ENCODE results near the gene CTXN2. TPM values are rescaled to one million over a fixed set of nuclear protein-coding genes. Genes with fewer than 3 reads are reported as not detected.

CTXN2 gene
- polyA plus RNA-seq, 1 of the 3 experiments (the other 2 are of a cell fraction), result 0.02 TPM

DNA sequence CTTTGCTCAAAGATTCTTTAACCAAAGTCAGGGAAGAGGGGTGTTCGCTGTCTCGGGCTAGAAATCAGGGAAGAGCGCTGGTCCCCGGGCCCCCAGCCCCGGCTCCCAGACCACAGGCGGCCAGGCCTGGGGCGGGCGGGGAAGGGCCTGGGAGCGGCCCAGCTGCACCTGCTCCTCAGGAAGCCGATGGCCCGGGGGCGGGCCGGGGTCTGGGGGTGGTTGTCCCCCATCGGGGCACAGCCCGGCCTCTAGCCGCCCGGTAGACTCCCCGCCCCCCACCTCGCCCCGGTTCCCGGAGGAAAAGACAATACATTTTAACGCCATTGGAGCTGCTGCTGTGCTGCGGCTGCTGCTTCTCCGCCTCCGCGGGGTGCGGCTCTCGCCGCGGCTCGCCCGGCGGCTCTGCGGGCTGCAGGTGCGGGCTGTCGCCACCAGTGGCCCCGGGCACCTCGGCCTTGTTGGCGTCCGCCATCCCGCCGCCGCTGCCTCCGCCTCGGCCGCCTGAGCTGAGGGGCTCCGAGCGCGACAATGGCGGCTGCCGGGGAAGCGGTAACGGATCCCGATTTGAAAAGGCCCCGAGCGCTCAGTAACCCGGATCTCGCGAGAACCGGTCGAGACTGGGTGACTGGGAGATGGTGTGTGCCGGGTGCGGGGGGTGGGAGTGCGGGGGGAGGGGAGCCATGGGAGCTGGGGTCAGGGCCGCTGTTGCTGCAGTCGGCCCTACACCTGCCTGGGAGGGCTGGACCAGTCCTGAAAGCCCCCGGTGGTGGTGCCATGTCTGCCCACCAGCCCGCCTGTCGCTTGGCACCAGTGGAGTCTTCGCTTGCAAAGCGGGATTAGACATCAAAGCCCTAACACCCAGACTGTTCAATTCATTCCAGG lies 13.5 kb upstream of the CTXN2 start, which contains the start of gene MYEF2 (continued):
- peak; percentile 18; the same call in 1 of the 2 replicates for TF ChIP-seq POLR2AphosphoS5 (IDR thresholded peaks at IDR 0.05; ENCODE audit: low read depth, low read length)
- TF ChIP-seq GABPA (IDR thresholded peaks at IDR 0.05; ENCODE audit: low read depth), result no peak
- no peak for TF ChIP-seq GATA2 (CRISPR knock-in tag; IDR thresholded peaks at IDR 0.05)
- peak; percentile 53; the same call in 1 of the 2 replicates for TF ChIP-seq FOXM1 (IDR thresholded peaks at IDR 0.05; ENCODE audit: low read depth)
- no peak for TF ChIP-seq RCOR1 (IDR thresholded peaks at IDR 0.05; ENCODE audit: low read length)
- TF ChIP-seq NRF1 (IDR thresholded peaks at IDR 0.05; ENCODE audit: low read depth, low read length), result no peak
- TF ChIP-seq FOXJ3 (CRISPR knock-in tag; IDR thresholded peaks at IDR 0.05), result no peak
- TF ChIP-seq SIN3A (IDR thresholded peaks at IDR 0.05; ENCODE audit: borderline replicate concordance, low read depth, low read length), result peak; percentile 84; the same call in 1 of the 2 replicates
- TF ChIP-seq NFIC (IDR thresholded peaks at IDR 0.05; ENCODE audit: borderline replicate concordance), result no peak
- no peak for TF ChIP-seq TEAD4 (IDR thresholded peaks at IDR 0.05; ENCODE audit: borderline replicate concordance, insufficient read depth)
- TF ChIP-seq RFX5 (IDR thresholded peaks at IDR 0.05; ENCODE audit: low read length), result no peak
- TF ChIP-seq EP300 (IDR thresholded peaks at IDR 0.05; ENCODE audit: borderline replicate concordance in 1 of 2, low read depth in 1 of 2, low read length in 1 of 2), result 0 out of 4 replicates have a peak, but pooled peaks of 1 of the 2 experiments have one; percentile 9
- TF ChIP-seq MXI1 (IDR thresholded peaks at IDR 0.05; ENCODE audit: low read depth, low read length), result 0 out of 2 replicates have a peak, but pooled peaks have one; percentile 30
- TF ChIP-seq, protein P1, sequence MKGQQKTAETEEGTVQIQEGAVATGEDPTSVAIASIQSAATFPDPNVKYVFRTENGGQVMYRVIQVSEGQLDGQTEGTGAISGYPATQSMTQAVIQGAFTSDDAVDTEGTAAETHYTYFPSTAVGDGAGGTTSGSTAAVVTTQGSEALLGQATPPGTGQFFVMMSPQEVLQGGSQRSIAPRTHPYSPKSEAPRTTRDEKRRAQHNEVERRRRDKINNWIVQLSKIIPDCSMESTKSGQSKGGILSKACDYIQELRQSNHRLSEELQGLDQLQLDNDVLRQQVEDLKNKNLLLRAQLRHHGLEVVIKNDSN (IDR thresholded peaks at IDR 0.05; ENCODE audit: borderline replicate concordance, low read depth), result no peak
- TF ChIP-seq CHD2 (IDR thresholded peaks at IDR 0.05; ENCODE audit: low read length, partially characterized antibody), result peak; percentile 99
- TF ChIP-seq IRF3 (IDR thresholded peaks at IDR 0.05; ENCODE audit: low read depth, low read length), result no peak
- peak; percentile 87 for TF ChIP-seq YY1 (IDR thresholded peaks at IDR 0.05; ENCODE audit: low read depth)
- no peak for TF ChIP-seq FOSL2 (IDR thresholded peaks at IDR 0.05; ENCODE audit: borderline replicate concordance, low read depth)
- TF ChIP-seq, protein P2, sequence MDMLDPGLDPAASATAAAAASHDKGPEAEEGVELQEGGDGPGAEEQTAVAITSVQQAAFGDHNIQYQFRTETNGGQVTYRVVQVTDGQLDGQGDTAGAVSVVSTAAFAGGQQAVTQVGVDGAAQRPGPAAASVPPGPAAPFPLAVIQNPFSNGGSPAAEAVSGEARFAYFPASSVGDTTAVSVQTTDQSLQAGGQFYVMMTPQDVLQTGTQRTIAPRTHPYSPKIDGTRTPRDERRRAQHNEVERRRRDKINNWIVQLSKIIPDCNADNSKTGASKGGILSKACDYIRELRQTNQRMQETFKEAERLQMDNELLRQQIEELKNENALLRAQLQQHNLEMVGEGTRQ (IDR thresholded peaks at IDR 0.05; ENCODE audit: borderline replicate concordance, low read depth, low read length), result no peak
- TF ChIP-seq TCF12 (IDR thresholded peaks at IDR 0.05), result no peak

Measured in SK-N-SH (cell line).